Astrocyte (in vitro differentiated cells and primary cell): ENCODE data around the gene PALLD. TPM values are rescaled to one million over a fixed set of nuclear protein-coding genes. Genes with fewer than 3 reads are reported as not detected.

Source experiments
- DNase-seq: peaks from one replicate; pipeline ENCODE4 v3.0.0-alpha.2; 2010; ENCODE audit warnings: low read depth
- FAIRE-seq: peaks from 2 replicates; lab custom pipeline; 2011; peaks lifted over from hg19 to GRCh38; lab: Jason Lieb, UNC
- H2AFZ ChIP-seq: 2 replicates; pipeline ENCODE4 v1.6.0; 2012; ENCODE audit warnings: low read depth, low read length, inconsistent platforms
- H3K27ac ChIP-seq: 2 replicates; pipeline ENCODE4 v1.5.1; 2011; ENCODE audit warnings: low read depth, low read length, inconsistent platforms
- H3K27me3 ChIP-seq: 2 replicates; pipeline ENCODE4 v1.6.0; 2011; ENCODE audit warnings: low read length, inconsistent platforms; ENCODE audit not compliant: insufficient read depth
- H3K36me3 ChIP-seq: 2 replicates; pipeline ENCODE4 v1.5.1; 2011; ENCODE audit warnings: low read length, inconsistent platforms; ENCODE audit not compliant: insufficient read depth
- H3K4me1 ChIP-seq: 2 replicates; pipeline ENCODE4 v1.5.1; 2011; ENCODE audit warnings: low read length, inconsistent platforms; ENCODE audit not compliant: insufficient read depth
- H3K4me2 ChIP-seq: 2 replicates; pipeline ENCODE4 v1.6.0; 2012; ENCODE audit warnings: low read length, inconsistent platforms
- H3K4me3 ChIP-seq: 2 replicates; pipeline ENCODE4 v1.5.1; 2011; ENCODE audit warnings: low read depth, mild to moderate bottlenecking, low read length, inconsistent platforms; ENCODE audit not compliant: insufficient read depth
- H3K79me2 ChIP-seq: 2 replicates; pipeline ENCODE4 v1.6.0; 2012; ENCODE audit warnings: mild to moderate bottlenecking, low read length, inconsistent platforms; ENCODE audit not compliant: insufficient read depth
- H3K9ac ChIP-seq: 2 replicates; pipeline ENCODE4 v1.6.0; 2012; ENCODE audit warnings: mild to moderate bottlenecking, low read length, inconsistent platforms
- H3K9me3 ChIP-seq: 2 replicates; pipeline ENCODE4 v1.5.1; 2012; ENCODE audit warnings: low read depth, mild to moderate bottlenecking, low read length, inconsistent platforms; ENCODE audit not compliant: insufficient read depth
- H4K20me1 ChIP-seq: 2 replicates; pipeline ENCODE4 v1.6.0; 2012; ENCODE audit warnings: low read length, inconsistent platforms; ENCODE audit not compliant: insufficient read depth
- H3K27ac Mint-ChIP-seq: one replicate; pipeline ENCODE4 v1.8.0; 2021; ENCODE audit warnings: mild to moderate bottlenecking, mixed read lengths; ENCODE audit not compliant: unreplicated experiment
- H3K27me3 Mint-ChIP-seq: one replicate; pipeline ENCODE4 v1.8.0; 2021; ENCODE audit warnings: low read depth, mixed read lengths; ENCODE audit not compliant: unreplicated experiment
- H3K36me3 Mint-ChIP-seq: one replicate; pipeline ENCODE4 v1.8.0; 2021; ENCODE audit warnings: low read depth, mixed read lengths; ENCODE audit not compliant: unreplicated experiment
- H3K4me1 Mint-ChIP-seq: one replicate; pipeline ENCODE4 v1.8.0; 2021; ENCODE audit warnings: low read depth, mixed read lengths; ENCODE audit not compliant: unreplicated experiment
- H3K4me3 Mint-ChIP-seq: one replicate; pipeline ENCODE4 v1.8.0; 2021; ENCODE audit warnings: mild to moderate bottlenecking, moderate library complexity, mixed read lengths; ENCODE audit not compliant: unreplicated experiment
- H3K9me3 Mint-ChIP-seq: one replicate; pipeline ENCODE4 v1.8.0; 2021; ENCODE audit warnings: mild to moderate bottlenecking, mixed read lengths; ENCODE audit not compliant: unreplicated experiment
- EZH2 ChIP-seq: IDR thresholded peaks from 2 replicates; pipeline ENCODE4 v1.6.1; 2012; ENCODE audit warnings: mild to moderate bottlenecking, low read length, inconsistent platforms; ENCODE audit not compliant: insufficient read depth
- total RNA-seq: library from RNA; stranded (reverse); gene quantifications from 2 replicates; pipeline ENCODE4 v1.2.1, GENCODE V29; 2021
- TF ChIP-seq, protein P1 (sequence below): IDR thresholded peaks from 2 replicates; pipeline ENCODE4 v1.5.1; 2011; ENCODE audit warnings: low read depth, mild to moderate bottlenecking, inconsistent platforms, low read length, moderate library complexity; ENCODE audit not compliant: insufficient read depth

Gene PALLD
- total RNA-seq, 1 donor from 2014 or later, result 498 TPM

DNA sequence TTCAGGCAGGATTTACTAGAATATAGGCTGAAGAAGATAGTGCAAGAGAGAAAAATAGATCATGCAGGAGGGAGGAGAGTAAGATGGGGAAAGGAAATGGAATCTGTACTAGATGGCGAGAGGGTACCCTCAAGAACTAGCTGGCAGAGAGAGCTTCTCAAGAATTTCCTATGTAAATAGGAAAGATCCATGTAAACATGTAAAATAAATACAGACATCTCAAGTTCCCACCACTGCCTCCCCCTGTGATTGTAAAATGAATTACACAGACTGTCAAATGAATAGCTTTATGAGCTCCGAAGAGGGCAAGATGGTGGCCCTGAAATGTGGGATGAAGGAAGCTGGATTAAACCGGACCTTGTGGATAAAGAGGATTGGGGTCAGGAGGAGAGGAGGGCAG lies 178.0 kb downstream of the PALLD start:
- no peak overlapping the region for H3K27ac Mint-ChIP-seq
- H3K9me3 Mint-ChIP-seq, result no peaks in the 10 kb centered on the region
- H3K4me3 ChIP-seq, result no peak overlapping the region
- H3K79me2 ChIP-seq, result peaks cover 30% of the 10 kb centered on the region
- no peak overlapping the region for H3K4me2 ChIP-seq
- DNase-seq (no peak), FAIRE-seq (no peak)
- no peak overlapping the region for H2AFZ ChIP-seq
- peaks cover 26% of the 10 kb centered on the region for H3K36me3 Mint-ChIP-seq
- H4K20me1 ChIP-seq, result no peaks in the 10 kb centered on the region
- H3K4me1 Mint-ChIP-seq, result peaks cover 8% of the 10 kb centered on the region
- TF ChIP-seq EZH2, result no peak
- TF ChIP-seq, protein P1, sequence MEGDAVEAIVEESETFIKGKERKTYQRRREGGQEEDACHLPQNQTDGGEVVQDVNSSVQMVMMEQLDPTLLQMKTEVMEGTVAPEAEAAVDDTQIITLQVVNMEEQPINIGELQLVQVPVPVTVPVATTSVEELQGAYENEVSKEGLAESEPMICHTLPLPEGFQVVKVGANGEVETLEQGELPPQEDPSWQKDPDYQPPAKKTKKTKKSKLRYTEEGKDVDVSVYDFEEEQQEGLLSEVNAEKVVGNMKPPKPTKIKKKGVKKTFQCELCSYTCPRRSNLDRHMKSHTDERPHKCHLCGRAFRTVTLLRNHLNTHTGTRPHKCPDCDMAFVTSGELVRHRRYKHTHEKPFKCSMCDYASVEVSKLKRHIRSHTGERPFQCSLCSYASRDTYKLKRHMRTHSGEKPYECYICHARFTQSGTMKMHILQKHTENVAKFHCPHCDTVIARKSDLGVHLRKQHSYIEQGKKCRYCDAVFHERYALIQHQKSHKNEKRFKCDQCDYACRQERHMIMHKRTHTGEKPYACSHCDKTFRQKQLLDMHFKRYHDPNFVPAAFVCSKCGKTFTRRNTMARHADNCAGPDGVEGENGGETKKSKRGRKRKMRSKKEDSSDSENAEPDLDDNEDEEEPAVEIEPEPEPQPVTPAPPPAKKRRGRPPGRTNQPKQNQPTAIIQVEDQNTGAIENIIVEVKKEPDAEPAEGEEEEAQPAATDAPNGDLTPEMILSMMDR, result no peak
- H3K9ac ChIP-seq, result no peak overlapping the region
- H3K27ac ChIP-seq, result no peak overlapping the region
- H3K4me1 ChIP-seq, result peaks cover 16% of the 10 kb centered on the region
- peaks cover 2% of the 10 kb centered on the region for H3K36me3 ChIP-seq
- no peak overlapping the region for H3K4me3 Mint-ChIP-seq
- H3K27me3 Mint-ChIP-seq, result no peaks in the 10 kb centered on the region
- no peaks in the 10 kb centered on the region for H3K9me3 ChIP-seq
- no peaks in the 10 kb centered on the region for H3K27me3 ChIP-seq

DNA sequence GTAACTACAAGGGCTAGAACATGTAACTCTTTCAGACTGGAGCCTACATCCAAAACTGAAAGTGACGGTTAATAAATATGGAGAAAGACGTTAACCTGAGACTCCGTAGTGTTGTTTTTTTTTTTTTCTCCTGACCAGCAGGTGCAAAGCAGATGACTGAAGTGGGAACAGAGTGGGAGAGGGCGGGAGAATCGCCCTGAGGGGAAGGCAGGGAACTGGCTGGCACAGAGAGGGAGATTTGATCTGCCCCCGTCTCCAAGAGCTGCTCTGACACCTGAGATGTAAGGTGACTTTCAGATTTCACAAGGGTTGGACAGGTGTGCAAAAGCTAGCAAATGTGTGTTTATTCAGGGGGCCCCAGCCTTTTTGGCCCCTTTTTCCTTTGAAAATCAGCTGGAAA lies 180.2 kb downstream of the PALLD start:
- Histone ChIP-seq H3K79me2 (peaks cover 29% of the 10 kb centered on the region), H3K9ac (no peak overlapping the region), H3K36me3 (peaks cover 5% of the 10 kb centered on the region), H3K4me1 (peaks cover 16% of the 10 kb centered on the region), H3K9me3 (no peaks in the 10 kb centered on the region), H3K4me3 (no peak overlapping the region), H3K27me3 (no peaks in the 10 kb centered on the region), H3K27ac (no peak overlapping the region), H4K20me1 (no peaks in the 10 kb centered on the region), H2AFZ (no peak overlapping the region), H3K4me2 (no peak overlapping the region)
- Mint-ChIP-seq H3K27me3 (no peaks in the 10 kb centered on the region), H3K36me3 (peaks cover 21% of the 10 kb centered on the region), H3K4me1 (peaks cover 8% of the 10 kb centered on the region), H3K27ac (no peak overlapping the region), H3K4me3 (no peak overlapping the region), H3K9me3 (no peaks in the 10 kb centered on the region)
- DNase-seq (no peak), FAIRE-seq (no peak)
- TF ChIP-seq, protein P1, result no peak
- TF ChIP-seq EZH2, result no peak

DNA sequence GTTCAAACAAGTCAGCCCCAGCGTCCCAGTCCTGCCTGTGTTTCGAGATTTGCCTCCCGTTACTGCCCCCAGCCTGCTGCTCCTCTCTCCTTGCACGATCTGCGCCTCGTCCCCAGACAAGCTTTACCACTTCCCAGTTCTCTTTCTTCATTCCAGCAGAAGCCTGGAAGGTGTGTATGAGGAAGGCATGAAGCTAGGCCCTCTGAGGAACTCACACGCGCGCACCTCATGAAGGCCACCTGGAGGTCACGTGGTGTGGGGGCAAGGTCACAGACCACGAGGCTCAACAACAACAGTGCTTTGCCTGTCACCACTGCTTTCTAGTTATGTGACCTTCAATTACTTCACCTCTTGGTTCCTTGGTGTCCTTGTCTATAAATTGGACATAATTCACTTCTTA lies 181.0 kb downstream of the PALLD start:
- H4K20me1 ChIP-seq, result no peaks in the 10 kb centered on the region
- H2AFZ ChIP-seq, result no peak overlapping the region
- H3K9me3 ChIP-seq, result no peaks in the 10 kb centered on the region
- H3K9ac ChIP-seq, result no peak overlapping the region
- H3K27me3 ChIP-seq, result no peaks in the 10 kb centered on the region
- H3K36me3 ChIP-seq, result peaks cover 5% of the 10 kb centered on the region
- Mint-ChIP-seq H3K9me3 (no peaks in the 10 kb centered on the region), H3K36me3 (peaks cover 19% of the 10 kb centered on the region), H3K27me3 (no peaks in the 10 kb centered on the region), H3K4me1 (peaks cover 13% of the 10 kb centered on the region), H3K4me3 (no peak overlapping the region), H3K27ac (peak overlapping the region; percentile 89)
- peaks cover 17% of the 10 kb centered on the region for H3K4me1 ChIP-seq
- H3K4me2 ChIP-seq, result no peak overlapping the region
- no peak for DNase-seq
- H3K4me3 ChIP-seq, result no peak overlapping the region
- H3K79me2 ChIP-seq, result peaks cover 29% of the 10 kb centered on the region
- FAIRE-seq, result peak; percentile 26
- TF ChIP-seq, protein P1, result no peak
- no peak for TF ChIP-seq EZH2
- H3K27ac ChIP-seq, result no peak overlapping the region
